Natural killer cell (primary cell): ENCODE data around the gene LMAN2. TPM values are rescaled to one million over a fixed set of nuclear protein-coding genes. Genes with fewer than 3 reads are reported as not detected.

ENCODE experiments used
- ATAC-seq, 3 donors: fragments of 150-1000 bp in 2 of 3; fragments of 200-7000 bp in 1 of 3; cut with Tn5 transposase; 1 replicate in 1 of 3; 2 replicates in 2 of 3; pipeline ENCODE4 v1.10.0; 2021; ENCODE audit warnings: mild to moderate bottlenecking in 2 of 3, moderate library complexity in 2 of 3
- DNase-seq, 2 donors: peaks; one replicate each; pipeline versions ENCODE4 v3.0.0 to v3.0.0-alpha.2; 2013 to 2021; ENCODE audit warnings: mixed read lengths in 1 of 2
- H3K27ac ChIP-seq: one replicate; pipeline ENCODE4 v1.5.1; 2013; ENCODE audit warnings: mild to moderate bottlenecking, low read length
- H3K27me3 ChIP-seq: one replicate; pipeline ENCODE4 v1.6.1; 2013; ENCODE audit warnings: low read length; ENCODE audit not compliant: control insufficient read depth, insufficient read depth
- H3K36me3 ChIP-seq: one replicate; pipeline ENCODE4 v1.6.1; 2013; ENCODE audit warnings: low read length; ENCODE audit not compliant: control insufficient read depth, insufficient read depth
- H3K4me1 ChIP-seq: one replicate; pipeline ENCODE4 v1.6.1; 2013; ENCODE audit warnings: low read length; ENCODE audit not compliant: control insufficient read depth, insufficient read depth
- H3K4me3 ChIP-seq: one replicate; pipeline ENCODE4 v1.5.1; 2013; ENCODE audit warnings: low read length
- H3K9me3 ChIP-seq: one replicate; pipeline ENCODE4 v1.6.1; 2013; ENCODE audit warnings: low read length; ENCODE audit not compliant: control insufficient read depth, insufficient read depth
- H3K27ac Mint-ChIP-seq, 2 donors: one replicate each; pipeline ENCODE4 v1.8.0; 2022; ENCODE audit warnings: mild to moderate bottlenecking in 2 of 2, mixed read lengths in 2 of 2, moderate library complexity in 1 of 2
- H3K27me3 Mint-ChIP-seq, 2 donors: one replicate each; pipeline ENCODE4 v1.8.0; 2022; ENCODE audit warnings: low read depth in 2 of 2, mixed read lengths in 2 of 2
- H3K36me3 Mint-ChIP-seq: one replicate; pipeline ENCODE4 v1.8.0; 2022; ENCODE audit warnings: mixed read lengths
- H3K4me1 Mint-ChIP-seq, 2 donors: one replicate each; pipeline ENCODE4 v1.8.0; 2022; ENCODE audit warnings: mixed read lengths in 2 of 2
- H3K4me3 Mint-ChIP-seq: one replicate; pipeline ENCODE4 v1.8.0; 2022; ENCODE audit warnings: mild to moderate bottlenecking, moderate library complexity, mixed read lengths
- H3K9me3 Mint-ChIP-seq, 2 donors: one replicate each; pipeline ENCODE4 v1.8.0; 2022; ENCODE audit warnings: mixed read lengths in 2 of 2
- CTCF ChIP-seq: fragments of 200-600 bp; IDR thresholded peaks from one replicate; pipeline ENCODE4 v1.8.0; 2022; ENCODE audit warnings: antibody characterized with exemption
- WGBS: methylation state at CpG from one replicate; pipeline ENCODE4 v1.1.7; 2013; ENCODE audit warnings: missing lambda C conversion rate; ENCODE audit not compliant: insufficient coverage; 5-methylcytosine and 5-hydroxymethylcytosine counted together
- intact Hi-C: fragments of 100-400 bp; cut with micrococcal nuclease; formaldehyde crosslinking; loops from one replicate; pipeline ENCODE4 v1.14.2; 2022
- total RNA-seq, 4 donors: library from RNA; stranded (reverse); fragments of 120-200 nt in 1 of 4; gene quantifications; one replicate each; pipeline versions ENCODE4 v1.2.3 to v1.2.4, GENCODE V29; 2013 to 2022

Gene LMAN2
- total RNA-seq, 3 donors from 2014 or later (not counting 1 experiment from before 2014, with no cell fraction given) = 112 to 124 (median 114) TPM

GRCh38 chr5:177369645-177370440 is 18.4 kb upstream of the LMAN2 start:
- peaks cover 22 to 41% of the 10 kb centered on the region in 2 donors for H3K4me1 Mint-ChIP-seq
- intact Hi-C loops = no loop called here
- DNase-seq (no peak), ATAC-seq (no peak)
- H3K4me3 Mint-ChIP-seq = no peak overlapping the region
- no peaks in the 10 kb centered on the region for H3K9me3 Mint-ChIP-seq
- Histone ChIP-seq H3K9me3 (no peaks in the 10 kb centered on the region), H3K27me3 (no peaks in the 10 kb centered on the region), H3K27ac (no peak overlapping the region), H3K4me3 (no peak overlapping the region), H3K4me1 (peaks cover 47% of the 10 kb centered on the region), H3K36me3 (peaks cover 69% of the 10 kb centered on the region)
- no peaks in the 10 kb centered on the region for H3K27me3 Mint-ChIP-seq
- 88% methylated on average over 11 of the region's 11 CpGs for WGBS
- TF ChIP-seq CTCF = no peak
- no peaks in the 10 kb centered on the region for H3K36me3 Mint-ChIP-seq
- peak overlapping the region; percentile 70 to 79 for H3K27ac Mint-ChIP-seq

- no peak overlapping the region for H3K27ac ChIP-seq
- peak in 1 of 2 donors; percentile 65 for DNase-seq
- no peaks in the 10 kb centered on the region for H3K27me3 Mint-ChIP-seq
Observed at GRCh38 chr5:177368869-177369644, 17.6 kb upstream of the LMAN2 start.

GRCh38 chr5:177367981-177368868 is 16.8 kb upstream of the LMAN2 start:
- peaks cover 22 to 50% of the 10 kb centered on the region in 2 donors for H3K4me1 Mint-ChIP-seq

More at GRCh38 chr5:177368869-177369644, 17.6 kb upstream of the LMAN2 start:
- H3K4me1 ChIP-seq = peaks cover 52% of the 10 kb centered on the region
- no peaks in the 10 kb centered on the region for H3K9me3 ChIP-seq
- H3K27me3 ChIP-seq = no peaks in the 10 kb centered on the region
- Mint-ChIP-seq H3K27ac (peak overlapping the region; percentile 70 to 79), H3K4me1 (peaks cover 22 to 46% of the 10 kb centered on the region in 2 donors), H3K36me3 (no peaks in the 10 kb centered on the region), H3K9me3 (no peaks in the 10 kb centered on the region), H3K4me3 (peak overlapping the region; percentile 21)
- intact Hi-C loops = no loop called here
- TF ChIP-seq CTCF = peak; percentile 63
- ATAC-seq = peak in 1 of 3 donors; percentile 79
- peaks cover 71% of the 10 kb centered on the region for H3K36me3 ChIP-seq
- H3K4me3 ChIP-seq = no peak overlapping the region
- WGBS = 80% methylated on average over 5 of the region's 5 CpGs

More at GRCh38 chr5:177367981-177368868, 16.8 kb upstream of the LMAN2 start:
- Histone ChIP-seq H3K9me3 (no peaks in the 10 kb centered on the region), H3K27me3 (no peaks in the 10 kb centered on the region), H3K27ac (no peak overlapping the region), H3K36me3 (peaks cover 67% of the 10 kb centered on the region), H3K4me3 (no peak overlapping the region), H3K4me1 (peaks cover 51% of the 10 kb centered on the region)
- WGBS = 96% methylated on average over 29 of the region's 29 CpGs
- Mint-ChIP-seq H3K27ac (peak overlapping the region; percentile 70 to 79), H3K36me3 (no peaks in the 10 kb centered on the region), H3K4me3 (no peak overlapping the region), H3K27me3 (no peaks in the 10 kb centered on the region), H3K9me3 (no peaks in the 10 kb centered on the region)
- ATAC-seq (no peak), DNase-seq (no peak)
- no peak for TF ChIP-seq CTCF
- intact Hi-C loops = no loop called here
